Left lobe of liver (tissue), 2 donors: Measurements from ENCODE around the gene CCNI. TPM values are rescaled to one million over a fixed set of nuclear protein-coding genes. Genes with fewer than 3 reads are reported as not detected.
"Not testable (repeated sequence)": the region's sequence is repeated elsewhere in the genome, so short reads cannot be mapped to it uniquely, and the experiment has no call there.

Experiments used
- ATAC-seq: fragments of 200-7000 bp; cut with Tn5 transposase; one replicate; pipeline ENCODE4 v1.9.1; 2020; ENCODE audit warnings: mild to moderate bottlenecking, moderate library complexity
- DNase-seq: peaks from one replicate; pipeline ENCODE4 v3.0.0-alpha.2; 2020; ENCODE audit warnings: low spot score
- total RNA-seq: library from RNA; stranded (reverse); gene quantifications from one replicate; pipeline ENCODE4 v1.2.1, GENCODE V29; 2021
- donor health status: DM: no; HTN: no; CAD: no; lungs with moderate emphysema.
- donor health status: DM: no; HTN: yes; CAD: no.

The CCNI gene
- total RNA-seq, 1 donor from 2014 or later, result 56.4 TPM

DNA sequence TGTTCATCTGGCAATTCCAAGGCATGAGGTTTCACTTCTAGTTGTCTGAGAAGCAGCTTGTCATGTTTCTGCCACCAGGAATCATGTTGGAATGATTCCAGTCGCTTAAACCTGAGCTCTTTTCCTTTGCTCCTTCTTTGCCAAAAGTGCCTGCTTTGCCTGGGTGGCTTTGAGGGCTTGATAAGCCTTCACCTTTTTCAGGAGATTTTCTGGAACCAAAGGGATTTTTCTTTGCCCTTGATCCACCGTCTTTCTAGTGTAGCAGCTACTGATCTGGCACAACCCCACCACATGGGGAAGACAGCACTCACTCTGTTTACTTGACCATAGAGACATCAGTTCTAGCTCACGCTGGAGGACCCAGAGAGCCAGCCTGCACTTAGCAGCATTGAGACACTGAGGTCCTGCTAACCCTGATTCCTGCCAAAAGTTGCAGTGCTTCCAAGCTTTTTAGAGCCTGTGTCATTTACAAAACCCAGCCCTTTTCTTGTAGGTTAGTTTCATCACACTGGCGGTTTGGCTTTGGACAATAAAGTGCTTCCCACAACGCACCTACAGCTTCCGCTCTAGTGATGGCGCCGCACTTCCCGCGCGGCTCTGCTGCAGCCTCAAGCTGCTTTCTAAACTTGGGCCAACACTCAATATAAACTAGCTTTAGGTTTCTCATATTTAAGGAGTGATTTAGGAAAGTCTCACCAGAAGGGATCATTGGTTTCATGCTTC lies 7.3 kb upstream of the CCNI start:
- DNase-seq, result no peak
- ATAC-seq, result no peak

DNA sequence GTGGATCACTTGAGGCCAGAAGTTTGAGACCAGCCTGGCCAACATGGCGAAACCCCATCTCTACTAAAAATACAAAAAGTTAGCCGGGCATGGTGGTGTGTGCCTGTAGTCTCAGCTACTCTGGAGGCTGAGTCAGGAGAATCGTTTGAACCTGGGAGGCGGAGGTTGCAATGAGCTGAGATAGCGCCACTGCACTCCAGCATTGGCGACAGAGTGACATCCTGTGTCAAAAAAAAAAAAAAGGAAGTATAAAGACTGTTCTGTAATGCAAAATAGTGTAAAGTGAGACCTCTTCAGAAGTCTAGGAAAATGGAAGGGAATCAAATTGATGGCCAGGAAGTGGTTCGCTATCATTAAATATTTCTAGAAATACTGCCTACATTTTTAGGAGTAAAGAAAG lies 5.0 kb upstream of the CCNI start:
- not testable (repeated sequence) for ATAC-seq, DNase-seq

DNA sequence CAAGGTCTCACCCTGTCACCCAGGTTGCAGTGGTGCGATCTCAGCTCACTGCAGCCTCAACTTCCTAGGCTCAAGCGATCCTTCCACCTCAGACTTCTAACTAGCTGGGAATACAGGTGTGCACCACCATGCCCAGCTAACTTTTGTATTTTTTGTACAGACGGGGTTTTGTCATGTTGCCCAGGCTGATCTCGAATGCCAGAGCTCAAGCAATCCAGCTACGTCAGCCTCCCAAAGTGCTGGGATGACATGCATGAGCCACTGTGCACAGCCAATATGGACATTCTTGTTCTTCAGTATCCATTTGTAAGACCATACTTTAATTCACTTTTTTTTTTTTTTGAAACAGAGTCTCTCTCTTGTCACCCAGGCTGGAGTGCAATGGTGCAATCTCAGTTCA lies 3.5 kb upstream of the CCNI start:
- DNase-seq, result no peak

DNA sequence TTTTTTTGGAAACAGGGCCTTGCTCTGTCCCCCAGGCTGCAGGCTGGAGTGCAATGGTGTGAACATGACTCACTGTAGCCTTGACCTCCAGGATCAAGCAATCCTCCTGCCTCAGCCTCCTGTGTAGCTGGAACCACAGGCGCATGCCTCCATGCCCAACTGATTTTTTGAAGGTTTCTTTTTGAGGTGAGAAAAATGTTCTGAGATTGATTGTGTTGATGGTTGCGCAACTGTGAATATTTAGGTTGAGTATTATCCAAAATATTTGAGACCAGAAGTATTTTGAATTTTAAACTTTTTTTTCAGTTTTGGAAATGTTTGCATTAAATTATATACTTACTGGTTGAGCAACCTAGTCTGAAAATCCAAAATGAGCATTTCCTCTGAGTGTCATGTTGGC lies 2.6 kb upstream of the CCNI start:
- ATAC-seq (no peak), DNase-seq (no peak)

More for the DNA sequence above, 3.5 kb upstream of the CCNI start:
- no peak for ATAC-seq

DNA sequence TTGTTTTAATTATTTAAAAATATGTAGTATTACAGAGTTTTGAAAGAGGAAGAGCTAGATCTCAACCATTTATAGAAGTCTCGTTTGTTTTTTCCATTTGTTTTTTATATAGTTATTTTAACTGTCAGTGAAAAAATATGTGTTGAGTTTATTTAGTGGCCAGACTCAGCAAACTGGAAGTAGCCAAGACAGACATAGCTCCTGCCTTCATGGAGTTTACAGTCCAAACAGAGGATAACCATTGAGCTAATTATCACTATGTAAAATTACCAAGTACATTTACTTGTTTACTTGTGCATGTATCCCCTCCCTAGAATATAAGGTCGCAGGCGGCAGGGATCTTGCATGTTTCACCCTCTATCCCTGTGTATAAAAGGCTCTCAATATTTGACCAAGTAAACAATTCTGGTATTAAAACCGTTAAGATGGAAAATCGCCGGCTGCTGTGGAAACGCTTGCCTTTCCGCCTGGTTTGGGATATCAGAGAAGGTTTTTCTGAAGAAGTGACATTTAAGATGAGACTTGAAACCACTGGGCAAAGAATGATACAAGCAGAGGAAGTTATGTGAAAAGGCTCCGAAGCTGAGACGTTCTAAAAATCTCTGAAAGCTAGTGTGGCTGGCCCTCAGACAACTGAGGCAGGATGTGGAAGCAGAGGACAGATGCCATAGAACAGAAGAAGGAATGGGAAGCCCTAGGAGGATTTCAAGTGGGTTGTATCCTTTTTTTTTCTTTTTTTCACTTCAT lies 1.3 kb upstream of the CCNI start:
- no peak for ATAC-seq
- DNase-seq, result no peak

DNA sequence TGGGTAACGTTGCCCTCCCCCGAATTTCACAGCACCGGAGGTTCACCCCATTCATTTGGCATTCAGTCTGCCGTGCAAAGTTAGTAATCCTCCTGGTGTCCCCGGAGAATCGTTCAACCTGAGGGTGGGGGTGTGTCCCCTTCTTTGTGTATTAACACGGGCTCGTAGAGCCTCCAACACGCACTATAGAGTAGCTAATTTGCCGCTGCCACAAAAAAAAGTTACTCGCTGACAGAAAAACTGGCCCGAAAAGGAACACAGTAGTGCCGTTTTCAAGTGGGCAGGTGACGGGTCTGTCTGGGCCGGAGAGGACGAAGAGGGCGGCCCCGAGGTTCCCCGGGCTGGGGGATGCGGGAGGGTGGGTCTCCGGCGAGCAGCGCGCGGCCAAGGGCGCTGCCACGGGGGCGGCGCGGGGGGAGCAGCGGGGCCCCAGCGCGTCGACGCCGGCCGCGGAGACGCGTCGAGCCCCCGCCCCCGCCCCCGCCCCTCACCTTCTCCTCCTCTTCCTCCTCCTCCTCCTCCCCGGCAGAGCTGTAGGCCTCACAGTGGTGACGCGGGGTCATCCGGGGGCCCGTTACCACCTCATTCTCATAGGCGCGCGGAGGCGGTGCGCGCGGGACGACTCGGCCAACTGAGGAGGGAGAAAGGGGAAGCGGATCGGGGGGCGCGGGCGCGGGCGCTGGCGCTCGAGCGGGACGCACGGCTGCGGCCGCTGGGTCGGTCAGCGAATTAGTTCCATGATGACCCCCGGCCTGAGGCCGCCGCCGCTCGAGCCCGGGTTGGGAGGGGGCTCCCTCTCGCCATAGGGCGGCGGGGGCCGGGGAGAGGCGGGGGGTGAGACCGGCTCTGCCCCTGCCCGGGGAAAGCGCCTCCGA lies 571 bp downstream of the CCNI start:
- peak; percentile 62 for ATAC-seq
- DNase-seq, result peak; percentile 76

DNA sequence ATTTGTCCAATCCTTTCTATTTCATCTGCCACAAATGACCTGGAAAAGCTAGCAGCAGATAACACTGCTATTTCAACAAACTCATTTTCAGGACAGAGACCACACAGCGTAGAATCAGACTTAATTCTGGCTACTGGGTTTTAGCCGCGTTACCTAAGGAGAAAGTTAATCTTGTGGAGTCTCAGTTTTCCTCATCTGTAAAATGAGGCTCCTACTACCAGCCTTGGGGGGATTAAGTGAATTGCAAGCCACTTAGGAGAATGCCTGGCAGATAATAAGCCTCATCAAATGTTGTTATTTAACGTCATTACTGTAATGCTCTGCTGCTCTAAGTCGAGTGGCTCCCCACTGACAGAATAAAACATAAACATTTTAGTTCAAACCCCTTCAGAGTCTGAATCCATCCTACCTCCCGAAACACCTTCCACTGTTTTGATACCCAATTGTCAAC lies 1.4 kb downstream of the CCNI start:
- ATAC-seq (no peak), DNase-seq (no peak)

DNA sequence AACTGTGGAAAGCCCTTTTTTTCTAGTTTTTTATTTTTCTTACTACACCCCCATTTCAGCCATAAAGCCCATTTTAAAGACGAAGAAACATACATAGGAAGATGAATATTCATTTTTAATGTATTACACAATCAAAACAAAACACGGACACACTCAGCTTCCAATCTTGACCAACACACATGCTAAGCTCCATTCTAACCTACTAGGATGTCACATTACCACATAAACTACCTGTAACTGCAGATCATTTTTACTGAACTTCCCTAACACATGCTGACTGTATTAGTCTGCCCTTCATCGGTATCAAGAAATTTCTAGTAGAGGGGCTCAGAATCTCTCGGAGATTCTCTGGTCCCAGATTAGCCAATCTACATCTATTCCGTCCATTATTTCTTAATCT lies 1.8 kb downstream of the CCNI start:
- DNase-seq, result no peak
- no peak for ATAC-seq

DNA sequence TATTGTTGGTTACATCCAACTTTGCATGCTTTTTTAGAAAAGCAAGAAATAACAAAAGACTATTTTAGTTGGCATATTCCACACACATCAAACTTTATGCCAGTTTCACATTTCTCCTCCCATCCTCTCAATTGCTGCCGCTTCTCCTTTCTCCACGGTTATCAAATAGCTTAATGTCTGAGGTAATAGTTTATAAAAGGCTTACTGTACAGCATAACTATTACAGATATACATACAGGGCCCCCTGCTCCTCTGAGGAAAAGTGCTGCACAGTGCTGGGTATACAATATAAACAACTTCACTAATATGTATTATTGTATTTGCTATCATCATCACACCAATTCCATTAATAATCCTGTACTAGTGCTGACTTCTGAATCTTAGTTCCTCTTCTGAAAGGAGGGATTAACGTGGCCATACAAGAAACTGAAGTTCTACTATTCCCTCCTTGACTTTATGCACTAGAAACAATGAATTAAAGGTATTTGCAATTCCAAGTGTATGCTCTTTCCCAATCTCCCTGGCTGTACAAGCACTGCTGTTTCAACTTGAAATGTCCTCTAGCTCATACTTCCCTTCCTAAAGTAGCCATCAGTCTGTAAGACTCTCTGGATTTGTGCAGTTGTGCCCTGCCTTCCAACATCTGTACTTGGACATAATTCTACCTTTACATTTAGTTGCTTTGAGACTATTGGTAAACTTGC lies 2.5 kb downstream of the CCNI start:
- DNase-seq (no peak), ATAC-seq (no peak)

DNA sequence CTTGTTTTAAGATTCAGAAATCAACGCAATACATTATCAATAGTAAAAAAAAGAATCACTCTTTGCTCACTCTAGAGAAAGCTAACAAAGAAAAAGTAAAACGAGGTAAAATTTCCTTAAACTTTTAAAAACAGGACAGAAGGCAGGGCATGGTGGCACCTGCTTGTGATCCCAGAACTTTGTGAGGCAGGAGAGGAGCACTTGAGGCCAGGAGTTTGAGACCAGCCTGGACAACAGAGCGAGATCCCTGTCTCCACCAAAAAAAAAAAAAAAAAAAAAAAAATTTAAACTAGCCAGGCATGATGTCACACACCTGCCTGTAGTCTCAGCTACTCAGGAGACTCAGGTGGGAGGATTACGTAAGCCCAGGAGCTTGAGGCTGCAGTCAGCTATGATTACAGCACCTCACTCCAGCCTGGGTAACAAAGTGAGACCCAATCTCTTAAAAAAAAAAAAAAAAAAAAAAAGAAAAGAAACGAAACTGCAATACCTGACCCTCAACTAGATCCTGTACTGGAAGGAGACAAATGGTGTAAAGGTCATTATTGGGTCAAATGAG lies 3.5 kb downstream of the CCNI start:
- DNase-seq, result no peak
- ATAC-seq, result no peak

DNA sequence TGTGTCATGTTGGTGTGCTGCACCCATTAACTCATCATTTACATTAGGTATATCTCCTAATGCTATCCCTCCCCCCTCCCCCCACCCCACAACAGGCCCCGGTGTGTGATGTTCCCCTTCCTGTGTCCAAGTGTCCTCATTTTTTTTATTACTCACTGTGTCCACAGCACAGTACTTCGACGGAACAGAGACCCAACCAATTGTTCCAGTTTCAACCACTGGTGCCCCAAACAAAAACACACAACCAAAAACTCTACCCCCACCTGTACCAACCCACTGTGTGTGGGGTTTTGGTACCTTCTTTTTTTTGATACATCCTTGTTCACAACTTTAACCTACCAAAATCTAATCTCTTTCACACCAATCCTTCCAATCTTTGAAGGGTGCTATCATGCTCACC lies 6.3 kb downstream of the CCNI start:
- DNase-seq, ATAC-seq: not testable (repeated sequence)

DNA sequence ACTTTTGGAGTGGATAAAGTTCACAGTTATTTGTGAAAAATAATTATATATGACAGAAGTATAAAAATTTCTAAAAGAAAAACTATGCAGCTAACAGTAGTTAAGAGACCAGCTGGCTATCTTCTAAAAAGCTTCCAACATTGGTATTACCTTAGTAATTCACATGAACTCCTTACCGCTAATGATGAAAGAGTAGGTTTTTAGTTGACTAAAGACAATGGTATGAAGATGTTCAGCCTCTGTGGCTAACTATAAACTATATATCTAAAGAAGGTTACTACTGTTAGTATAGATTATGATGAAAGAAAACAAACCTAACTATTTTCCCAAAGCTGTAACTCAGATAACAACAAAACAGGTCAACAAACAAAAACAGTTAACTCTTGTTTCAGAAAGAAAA lies 10.4 kb downstream of the CCNI start:
- DNase-seq (no peak), ATAC-seq (no peak)

DNA sequence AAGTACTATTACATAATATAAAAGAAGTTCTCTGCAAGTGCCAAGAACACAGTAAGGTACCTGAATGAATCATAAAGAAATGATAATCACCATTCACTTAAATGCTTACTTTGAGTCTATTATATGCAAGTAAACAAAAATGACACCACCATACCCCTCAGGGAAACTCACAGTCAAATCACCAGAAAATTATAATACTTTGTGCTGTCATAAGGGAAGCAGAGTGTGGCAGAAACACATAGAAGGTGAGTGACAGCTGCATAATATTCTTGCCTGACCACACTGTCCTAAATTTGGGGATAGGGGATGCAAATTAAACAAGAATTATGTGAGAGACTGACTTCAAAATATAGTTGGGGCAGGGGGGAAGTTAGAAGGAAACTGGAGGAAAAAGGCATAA lies 12.9 kb downstream of the CCNI start:
- no peak for DNase-seq
- ATAC-seq, result no peak

DNA sequence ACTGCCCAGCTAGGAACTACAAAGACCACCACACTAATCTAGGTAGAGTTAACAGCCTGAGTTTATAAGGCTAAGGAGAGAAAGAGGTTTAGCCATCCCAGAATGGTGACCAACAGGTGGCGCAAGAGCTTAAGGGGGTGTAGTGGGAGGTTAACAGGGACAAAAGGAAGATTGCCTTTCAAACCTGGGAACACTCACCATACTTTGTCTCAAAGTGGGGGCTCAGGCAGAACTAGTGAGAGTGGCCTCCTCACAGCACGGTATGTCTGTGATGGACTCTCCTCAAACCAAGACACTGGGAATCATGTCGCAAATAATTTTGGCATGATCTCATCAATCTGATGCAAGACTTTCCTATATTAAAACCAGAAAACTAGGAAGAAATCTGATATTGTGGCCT lies 23.4 kb downstream of the CCNI start:
- DNase-seq, result no peak
- ATAC-seq, result peak; percentile 80

DNA sequence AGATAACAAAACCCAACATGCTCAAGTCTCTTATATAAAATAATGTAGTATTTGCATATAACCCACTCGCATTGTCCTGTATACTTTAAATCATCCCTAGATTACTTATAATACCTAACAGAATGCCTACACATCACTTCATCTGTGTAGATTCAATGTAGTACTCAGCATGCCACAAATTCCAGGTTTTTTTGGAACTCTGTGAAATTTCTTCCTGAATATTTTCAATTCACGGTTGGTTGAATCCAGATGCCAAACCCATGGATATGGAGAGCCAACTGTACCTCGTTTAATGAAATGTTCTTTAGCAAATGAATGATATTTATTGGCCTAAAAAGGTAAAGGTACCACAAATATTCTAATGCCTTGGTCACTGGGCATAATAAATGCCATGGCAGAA lies 24.8 kb downstream of the CCNI start:
- ATAC-seq (no peak), DNase-seq (no peak)

DNA sequence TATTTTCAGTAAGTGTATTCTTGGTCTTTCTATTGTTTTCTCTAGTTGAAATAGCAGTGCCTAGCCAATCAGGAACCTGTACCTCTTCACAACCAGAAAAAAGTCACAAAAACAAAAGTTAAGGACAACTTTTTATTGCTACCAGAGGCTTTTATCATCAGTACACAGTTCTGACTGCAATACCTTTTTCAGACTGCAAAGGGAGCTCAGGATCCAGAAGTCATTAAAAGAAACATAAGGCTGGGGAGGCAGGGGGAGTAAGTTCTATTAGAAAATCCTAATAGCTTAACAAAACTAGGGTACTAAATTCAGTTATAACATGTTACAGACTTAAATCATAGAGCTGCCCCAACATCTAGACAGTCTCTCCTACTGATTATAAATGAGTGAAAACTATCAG lies 28.8 kb downstream of the CCNI start:
- no peak for DNase-seq
- no peak for ATAC-seq

DNA sequence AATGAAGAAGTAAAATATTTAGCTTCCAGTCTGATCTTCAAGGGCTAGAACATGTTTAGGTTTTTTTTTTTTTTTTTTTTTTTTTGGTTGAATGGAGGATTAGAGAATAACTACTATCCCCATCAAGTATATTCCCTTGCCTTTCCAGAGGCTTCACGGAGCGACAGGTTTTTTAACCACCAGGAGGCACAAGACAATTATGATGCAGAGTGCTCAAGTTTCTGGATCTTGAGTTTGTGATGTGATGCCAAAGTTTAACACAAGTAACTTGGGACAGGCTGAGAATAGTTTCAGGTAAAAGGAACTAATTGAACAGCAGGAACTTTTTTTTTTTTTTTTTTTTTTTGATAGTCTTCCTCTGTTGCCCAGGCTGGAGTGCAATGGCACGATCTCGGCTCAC lies 30.3 kb downstream of the CCNI start:
- ATAC-seq (no peak), DNase-seq (no peak)

DNA sequence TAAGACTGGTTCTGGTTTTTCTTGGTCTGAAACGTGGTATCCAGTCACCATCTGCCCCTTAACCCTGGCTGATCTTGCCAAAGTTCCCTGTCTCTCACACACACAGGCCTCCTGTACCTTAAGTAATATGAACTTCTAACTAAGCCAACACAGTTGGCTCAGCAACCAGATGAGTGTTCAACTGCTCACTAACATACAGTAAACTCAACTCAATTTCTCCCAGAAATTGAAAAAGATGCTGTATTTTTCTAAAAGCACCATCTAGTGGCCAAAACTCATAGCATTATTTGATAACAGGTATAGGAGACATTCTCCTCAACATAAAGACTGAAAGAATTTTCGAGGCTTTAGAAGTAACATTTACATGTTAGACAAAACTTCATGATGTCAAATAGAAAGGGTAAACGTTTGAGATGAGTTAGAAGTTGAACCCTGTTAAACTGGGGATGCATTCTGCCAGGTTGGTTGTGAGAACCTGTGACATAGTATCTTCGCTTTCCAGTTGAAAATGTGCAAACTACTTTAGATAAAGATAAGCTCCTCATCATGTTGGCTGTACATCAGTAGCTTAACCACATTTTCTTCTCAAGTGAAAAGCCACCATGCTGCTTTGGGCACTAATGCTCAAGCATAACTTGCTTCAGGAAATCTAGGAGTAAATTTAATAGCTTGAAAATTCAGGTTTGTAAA lies 31.2 kb downstream of the CCNI start:
- ATAC-seq (peak; percentile 59), DNase-seq (no peak)

DNA sequence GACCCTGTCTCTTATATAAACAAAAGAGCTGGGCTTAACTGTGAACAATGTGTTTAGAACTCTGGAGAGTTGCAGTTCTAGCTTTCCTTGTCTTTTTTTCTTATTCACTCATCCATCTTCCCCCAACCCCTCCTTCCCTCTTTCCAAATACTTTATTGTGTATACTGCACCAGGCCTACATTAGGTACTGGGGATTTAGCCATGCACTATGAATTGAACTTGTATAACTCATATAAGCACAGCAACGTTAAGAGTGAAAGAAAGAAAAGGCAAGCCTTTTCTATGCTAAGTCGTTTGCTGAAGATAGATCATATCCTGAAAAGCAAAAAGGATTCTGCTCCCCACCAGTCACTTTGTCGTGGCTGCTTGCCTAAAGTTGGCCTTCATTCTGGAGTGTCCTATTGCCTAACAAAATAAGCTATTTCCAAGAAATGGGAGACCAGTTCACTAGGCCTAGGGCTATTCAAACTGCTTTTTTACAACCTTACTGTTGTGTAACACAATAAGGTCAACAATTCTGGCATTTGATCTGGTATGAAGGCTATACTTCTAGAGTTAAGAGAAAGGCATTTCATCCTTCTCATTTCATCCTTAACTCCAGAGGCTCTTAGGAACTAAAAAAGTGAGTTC lies 32.2 kb downstream of the CCNI start:
- DNase-seq (no peak), ATAC-seq (peak; percentile 81)
